ENCODE results near the gene LRP1-AS.
A peak's percentile ranks its signal among the peaks of the same experiment; 100 is the strongest.

LRP1-AS gene

DNA sequence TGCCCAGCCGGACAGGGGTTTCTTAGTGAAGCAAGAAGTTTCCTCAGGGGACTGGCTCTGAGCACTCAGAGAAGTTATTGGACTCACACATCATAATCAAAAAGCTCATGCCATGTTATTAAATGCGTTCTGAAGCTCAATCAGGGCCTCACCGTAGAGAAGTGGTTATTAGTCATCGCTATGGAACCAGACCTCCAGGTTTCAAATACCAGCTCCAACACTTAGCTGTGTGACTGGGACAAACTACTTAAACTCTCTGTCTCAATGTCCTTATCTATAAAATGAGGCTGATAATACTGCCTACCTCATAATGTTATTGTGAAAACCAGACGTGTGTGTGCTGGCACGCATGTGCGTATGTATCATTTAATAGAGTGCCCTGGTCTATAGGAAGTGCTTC lies 43.6 kb downstream of the LRP1-AS start:
- Histone ChIP-seq H2BK120ac (ENCODE audit: low read depth, low read length) (no peak overlapping the region), H4K8ac (ENCODE audit: low read depth, low read length) (no peak overlapping the region), H3K4me2 (ENCODE audit: low read length) (no peak overlapping the region), H3K4me3 (ENCODE audit: low read length) (no peak overlapping the region), H3K4ac (ENCODE audit: low read depth, low read length) (no peak overlapping the region), H3K56ac (ENCODE audit: low read length) (no peak overlapping the region), H3K4me1 (ENCODE audit: control insufficient read depth, low read depth, low read length) (no peaks in the 10 kb centered on the region), H3K9ac (ENCODE audit: low read length) (no peak overlapping the region), H3K79me2 (ENCODE audit: control insufficient read depth, insufficient read depth, low read length) (no peaks in the 10 kb centered on the region), H3K18ac (ENCODE audit: low read length) (no peak overlapping the region), H3K27me3 (ENCODE audit: insufficient read depth, low read length, poor library complexity) (no peaks in the 10 kb centered on the region), H4K5ac (ENCODE audit: low read length) (no peak overlapping the region), H3K23ac (ENCODE audit: low read length) (no peak overlapping the region), H2AK5ac (ENCODE audit: low read length) (no peak overlapping the region), H3K79me1 (ENCODE audit: low read length) (no peaks in the 10 kb centered on the region), H3K36me3 (ENCODE audit: control insufficient read depth, insufficient read depth, low read length) (peaks cover 4% of the 10 kb centered on the region), H2BK5ac (ENCODE audit: low read length) (no peak overlapping the region), H3K27ac (ENCODE audit: low read depth, low read length) (no peak overlapping the region), H2BK15ac (replicated peaks; ENCODE audit: low read depth) (no peak overlapping the region)
- no peak for DNase-seq
- WGBS (ENCODE audit: extremely low coverage, insufficient coverage, low lambda C conversion rate): no CpG with 5 or more reads among the region's 7 CpGs

DNA sequence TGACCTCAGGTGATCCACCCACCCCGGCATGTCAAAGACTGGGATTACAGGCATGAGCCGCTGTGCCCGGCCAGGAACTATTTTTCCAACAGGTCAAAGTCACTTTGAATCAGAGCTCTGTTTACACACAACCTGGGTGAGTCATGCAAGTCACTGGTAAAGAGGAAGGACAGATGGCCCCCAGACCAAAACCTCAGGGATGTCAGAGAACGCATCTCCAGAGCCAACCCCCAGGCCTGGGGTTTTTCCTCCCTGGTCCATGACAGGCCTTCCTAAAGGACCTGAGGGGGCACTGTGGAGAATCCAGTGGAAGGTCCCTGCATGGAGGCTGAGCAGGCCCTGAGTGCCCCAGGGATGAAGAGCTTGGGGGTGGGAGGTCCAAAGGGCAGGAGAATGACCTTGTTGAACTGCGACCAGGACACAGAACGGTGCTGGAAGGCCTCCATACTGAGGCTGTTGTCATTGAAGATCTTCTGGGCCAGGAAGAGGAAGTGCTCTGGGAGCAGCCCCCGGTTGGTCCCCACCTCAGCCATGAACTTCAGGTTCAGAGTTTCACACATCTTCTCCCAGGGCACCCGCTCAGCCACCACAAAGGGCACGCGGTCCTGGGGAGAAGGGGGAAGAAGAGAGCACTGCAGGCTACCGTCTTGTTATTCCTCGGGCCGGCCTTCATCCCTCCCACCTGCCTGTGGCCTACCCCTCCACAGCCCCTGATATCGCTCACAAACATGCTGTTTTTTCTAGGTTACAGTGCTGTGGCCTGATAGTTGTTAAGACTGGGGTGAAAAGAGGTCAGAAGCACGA lies 45.3 kb downstream of the LRP1-AS start:
- Histone ChIP-seq H3K4me3 (ENCODE audit: low read length) (no peak overlapping the region), H3K27ac (ENCODE audit: low read depth, low read length) (no peak overlapping the region), H3K36me3 (ENCODE audit: control insufficient read depth, insufficient read depth, low read length) (peaks cover 5% of the 10 kb centered on the region), H3K79me1 (ENCODE audit: low read length) (no peaks in the 10 kb centered on the region), H3K27me3 (ENCODE audit: insufficient read depth, low read length, poor library complexity) (no peaks in the 10 kb centered on the region), H3K18ac (ENCODE audit: low read length) (no peak overlapping the region), H4K8ac (ENCODE audit: low read depth, low read length) (no peak overlapping the region), H2AK5ac (ENCODE audit: low read length) (no peak overlapping the region), H3K4ac (ENCODE audit: low read depth, low read length) (no peak overlapping the region), H2BK15ac (replicated peaks; ENCODE audit: low read depth) (no peak overlapping the region), H2BK5ac (ENCODE audit: low read length) (no peak overlapping the region), H3K9ac (ENCODE audit: low read length) (no peak overlapping the region), H2BK120ac (ENCODE audit: low read depth, low read length) (no peak overlapping the region), H3K4me1 (ENCODE audit: control insufficient read depth, low read depth, low read length) (no peaks in the 10 kb centered on the region), H4K5ac (ENCODE audit: low read length) (no peak overlapping the region), H3K4me2 (ENCODE audit: low read length) (no peak overlapping the region), H3K56ac (ENCODE audit: low read length) (peak overlapping the region; percentile 49), H3K79me2 (ENCODE audit: control insufficient read depth, insufficient read depth, low read length) (no peaks in the 10 kb centered on the region), H3K23ac (ENCODE audit: low read length) (no peak overlapping the region)
- no CpG with 5 or more reads among the region's 15 CpGs for WGBS (ENCODE audit: extremely low coverage, insufficient coverage, low lambda C conversion rate)
- peak; percentile 55 for DNase-seq

DNA sequence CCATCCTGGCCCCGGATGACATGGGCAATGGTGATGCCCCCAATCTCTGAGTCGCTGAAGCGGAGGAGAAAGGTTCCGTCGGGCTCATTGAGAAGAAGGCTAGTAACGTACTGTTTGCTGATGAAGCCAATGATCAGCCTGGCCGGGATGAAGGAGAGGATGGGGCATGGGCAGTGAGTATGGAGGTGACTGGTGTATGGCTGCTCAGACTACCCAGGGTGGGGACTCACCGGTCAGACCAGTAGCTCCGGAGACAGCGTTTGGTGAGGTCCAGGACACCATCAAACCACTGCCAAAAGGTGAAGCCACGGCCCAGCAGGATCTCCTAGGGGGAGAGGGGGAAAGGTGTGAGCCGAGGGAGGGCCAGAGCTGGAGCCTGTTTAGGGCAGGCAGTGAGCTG lies 47.7 kb downstream of the LRP1-AS start:
- no peaks in the 10 kb centered on the region for H3K79me2 ChIP-seq (ENCODE audit: control insufficient read depth, insufficient read depth, low read length)
- no peak overlapping the region for H3K4ac ChIP-seq (ENCODE audit: low read depth, low read length)
- no peak overlapping the region for H2BK15ac ChIP-seq (replicated peaks; ENCODE audit: low read depth)
- H2BK5ac ChIP-seq (ENCODE audit: low read length): no peak overlapping the region
- peaks cover 8% of the 10 kb centered on the region for H3K36me3 ChIP-seq (ENCODE audit: control insufficient read depth, insufficient read depth, low read length)
- H3K27me3 ChIP-seq (ENCODE audit: insufficient read depth, low read length, poor library complexity): no peaks in the 10 kb centered on the region
- H3K4me3 ChIP-seq (ENCODE audit: low read length): no peak overlapping the region
- DNase-seq: peak; percentile 47
- H3K4me1 ChIP-seq (ENCODE audit: control insufficient read depth, low read depth, low read length): no peaks in the 10 kb centered on the region
- no peak overlapping the region for H2AK5ac ChIP-seq (ENCODE audit: low read length)
- H4K8ac ChIP-seq (ENCODE audit: low read depth, low read length): no peak overlapping the region
- H4K5ac ChIP-seq (ENCODE audit: low read length): no peak overlapping the region
- H3K18ac ChIP-seq (ENCODE audit: low read length): no peak overlapping the region
- no peak overlapping the region for H3K27ac ChIP-seq (ENCODE audit: low read depth, low read length)
- no peak overlapping the region for H3K56ac ChIP-seq (ENCODE audit: low read length)
- WGBS (ENCODE audit: extremely low coverage, insufficient coverage, low lambda C conversion rate): no CpG with 5 or more reads among the region's 12 CpGs
- H2BK120ac ChIP-seq (ENCODE audit: low read depth, low read length): no peak overlapping the region
- H3K4me2 ChIP-seq (ENCODE audit: low read length): no peak overlapping the region
- no peak overlapping the region for H3K23ac ChIP-seq (ENCODE audit: low read length)
- H3K9ac ChIP-seq (ENCODE audit: low read length): no peak overlapping the region
- no peaks in the 10 kb centered on the region for H3K79me1 ChIP-seq (ENCODE audit: low read length)

DNA sequence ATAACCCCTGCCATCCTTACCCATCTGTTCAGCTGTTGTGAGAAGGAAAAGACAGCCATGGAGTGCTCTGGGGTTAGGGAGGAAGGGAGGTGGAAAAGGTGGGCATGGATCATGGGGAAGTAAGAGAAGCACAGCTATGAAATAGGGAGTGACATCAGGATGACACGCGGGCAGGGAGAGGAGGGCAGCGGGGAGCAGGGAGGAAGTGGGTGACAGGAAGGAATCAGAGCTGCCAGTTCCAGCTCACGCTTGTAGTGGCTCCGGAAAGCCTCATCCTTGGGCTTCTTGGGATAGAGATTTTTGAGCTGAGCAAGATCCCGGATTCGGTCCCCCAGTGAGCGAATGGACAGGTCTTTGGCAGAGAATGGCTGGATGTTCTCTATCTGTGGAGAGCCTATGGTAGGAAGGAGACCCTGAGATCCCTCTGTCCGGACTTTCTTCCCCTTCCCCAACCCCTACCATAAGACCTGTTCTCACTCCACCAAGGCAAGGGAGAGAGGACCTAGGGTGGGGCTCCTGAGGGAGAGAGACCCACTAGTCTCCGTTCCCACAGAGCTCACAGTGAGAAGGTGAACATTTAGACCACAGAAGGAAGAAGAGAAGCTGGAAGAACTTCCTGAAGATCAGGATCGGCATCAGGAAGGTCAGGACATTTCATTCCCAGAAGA lies 48.2 kb downstream of the LRP1-AS start:
- no peak overlapping the region for H2BK5ac ChIP-seq (ENCODE audit: low read length)
- H3K18ac ChIP-seq (ENCODE audit: low read length): no peak overlapping the region
- H3K27me3 ChIP-seq (ENCODE audit: insufficient read depth, low read length, poor library complexity): no peaks in the 10 kb centered on the region
- no peak for DNase-seq
- no peak overlapping the region for H3K4me2 ChIP-seq (ENCODE audit: low read length)
- no peak overlapping the region for H3K27ac ChIP-seq (ENCODE audit: low read depth, low read length)
- no peak overlapping the region for H2AK5ac ChIP-seq (ENCODE audit: low read length)
- H3K36me3 ChIP-seq (ENCODE audit: control insufficient read depth, insufficient read depth, low read length): peaks cover 10% of the 10 kb centered on the region
- H2BK15ac ChIP-seq (replicated peaks; ENCODE audit: low read depth): no peak overlapping the region
- WGBS (ENCODE audit: extremely low coverage, insufficient coverage, low lambda C conversion rate): no CpG with 5 or more reads among the region's 11 CpGs
- no peak overlapping the region for H3K4me3 ChIP-seq (ENCODE audit: low read length)
- no peak overlapping the region for H3K56ac ChIP-seq (ENCODE audit: low read length)
- H3K79me1 ChIP-seq (ENCODE audit: low read length): no peaks in the 10 kb centered on the region
- no peak overlapping the region for H3K9ac ChIP-seq (ENCODE audit: low read length)
- no peak overlapping the region for H2BK120ac ChIP-seq (ENCODE audit: low read depth, low read length)
- no peak overlapping the region for H4K5ac ChIP-seq (ENCODE audit: low read length)
- H4K8ac ChIP-seq (ENCODE audit: low read depth, low read length): no peak overlapping the region
- peaks cover 4% of the 10 kb centered on the region for H3K4me1 ChIP-seq (ENCODE audit: control insufficient read depth, low read depth, low read length)
- H3K23ac ChIP-seq (ENCODE audit: low read length): no peak overlapping the region
- no peak overlapping the region for H3K4ac ChIP-seq (ENCODE audit: low read depth, low read length)
- no peaks in the 10 kb centered on the region for H3K79me2 ChIP-seq (ENCODE audit: control insufficient read depth, insufficient read depth, low read length)

DNA sequence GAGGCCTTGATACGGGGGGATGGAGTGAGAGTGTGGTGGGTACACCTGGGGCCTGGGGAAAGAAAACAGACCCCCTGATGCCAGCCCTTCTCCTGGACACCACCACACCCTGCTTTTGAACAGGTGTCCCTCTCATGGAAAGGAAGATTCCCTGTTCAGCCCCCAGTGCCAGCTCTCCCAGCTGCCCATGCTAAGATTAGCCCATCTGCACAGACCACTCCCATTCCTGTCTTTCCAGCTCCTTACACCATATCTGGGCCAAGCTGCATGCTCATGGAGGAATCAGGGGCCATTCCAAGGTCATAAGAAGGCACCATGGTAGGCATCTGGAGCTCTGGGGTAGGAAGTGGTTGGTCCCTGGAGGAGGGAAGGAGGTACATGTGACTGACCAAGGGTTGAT lies 48.9 kb downstream of the LRP1-AS start:
- Histone ChIP-seq H2BK5ac (ENCODE audit: low read length) (no peak overlapping the region), H3K79me1 (ENCODE audit: low read length) (no peaks in the 10 kb centered on the region), H3K4me1 (ENCODE audit: control insufficient read depth, low read depth, low read length) (peaks cover 5% of the 10 kb centered on the region), H3K79me2 (ENCODE audit: control insufficient read depth, insufficient read depth, low read length) (no peaks in the 10 kb centered on the region), H2BK120ac (ENCODE audit: low read depth, low read length) (no peak overlapping the region), H2AK5ac (ENCODE audit: low read length) (no peak overlapping the region), H4K8ac (ENCODE audit: low read depth, low read length) (no peak overlapping the region), H2BK15ac (replicated peaks; ENCODE audit: low read depth) (no peak overlapping the region), H3K27ac (ENCODE audit: low read depth, low read length) (no peak overlapping the region), H3K56ac (ENCODE audit: low read length) (no peak overlapping the region), H3K27me3 (ENCODE audit: insufficient read depth, low read length, poor library complexity) (no peaks in the 10 kb centered on the region), H3K23ac (ENCODE audit: low read length) (no peak overlapping the region), H3K18ac (ENCODE audit: low read length) (no peak overlapping the region), H3K4me2 (ENCODE audit: low read length) (no peak overlapping the region), H3K4me3 (ENCODE audit: low read length) (no peak overlapping the region), H4K5ac (ENCODE audit: low read length) (no peak overlapping the region), H3K9ac (ENCODE audit: low read length) (no peak overlapping the region), H3K4ac (ENCODE audit: low read depth, low read length) (no peak overlapping the region), H3K36me3 (ENCODE audit: control insufficient read depth, insufficient read depth, low read length) (peaks cover 6% of the 10 kb centered on the region)
- no CpG with 5 or more reads among the region's 1 CpG for WGBS (ENCODE audit: extremely low coverage, insufficient coverage, low lambda C conversion rate)
- no peak for DNase-seq
